NOMO-1 treated with DMSO at 0.1 percent for 48 hours (cell line): ENCODE results near the gene APOL6.
"Not testable (repeated sequence)": the region's sequence is repeated elsewhere in the genome, so short reads cannot be mapped to it uniquely, and the experiment has no call there.

Experiments used
- DNase-seq: peaks from one replicate; lab custom pipeline; 2025; ENCODE audit not compliant: unreplicated experiment; lab: John Stamatoyannopoulos, UW

The APOL6 gene

GRCh38 chr22:35617137-35617755 is 31.0 kb upstream of the APOL6 start, which contains the start of gene MB:
Gene MB (minus strand): TSS chr22:35617329. CDS start chr22:35617257, 72 bp downstream.
- no peak for DNase-seq

- no peak for DNase-seq
These were observed 29.6 kb upstream of the APOL6 start for GRCh38 chr22:35618427-35619223.

- no peak for DNase-seq
These were observed 28.7 kb upstream of the APOL6 start for GRCh38 chr22:35619336-35620094.

GRCh38 chr22:35620624-35621251 is 27.5 kb upstream of the APOL6 start:
- DNase-seq: no peak

- no peak for DNase-seq
These were observed 26.8 kb upstream of the APOL6 start for GRCh38 chr22:35621451-35621850.

- no peak for DNase-seq
These were observed 25.9 kb upstream of the APOL6 start for GRCh38 chr22:35622191-35622913.

- not testable (repeated sequence) for DNase-seq
These were observed 24.4 kb upstream of the APOL6 start for GRCh38 chr22:35623885-35624284.

GRCh38 chr22:35624547-35624946 is 23.7 kb upstream of the APOL6 start:
- no peak for DNase-seq

GRCh38 chr22:35625763-35626432 is 22.3 kb upstream of the APOL6 start:
- DNase-seq: no peak

GRCh38 chr22:35627267-35628041 is 20.8 kb upstream of the APOL6 start:
- peak; percentile 54 for DNase-seq

- no peak for DNase-seq
These were observed 19.5 kb upstream of the APOL6 start for GRCh38 chr22:35628732-35629131.

- DNase-seq: peak; percentile 15
These were observed 18.6 kb upstream of the APOL6 start for GRCh38 chr22:35629406-35630216.

- no peak for DNase-seq
These were observed 17.9 kb upstream of the APOL6 start for GRCh38 chr22:35630387-35630793.

- DNase-seq: no peak
These were observed 17.4 kb upstream of the APOL6 start for GRCh38 chr22:35630891-35631290.

- DNase-seq: peak; percentile 70
These were observed 16.6 kb upstream of the APOL6 start for GRCh38 chr22:35631597-35631996.

GRCh38 chr22:35632935-35633334 is 15.3 kb upstream of the APOL6 start:
- no peak for DNase-seq

- DNase-seq: no peak
These were observed 14.7 kb upstream of the APOL6 start for GRCh38 chr22:35633520-35633919.

- peak; percentile 22 for DNase-seq
These were observed 14.2 kb upstream of the APOL6 start for GRCh38 chr22:35634015-35634414.
